Activated CD4-positive, alpha-beta T cell treated with anti-CD3 and anti-CD28 coated beads for 24 hours (primary cell): Measurements from ENCODE around the gene RNF182.
"Not testable (repeated sequence)": the region's sequence is repeated elsewhere in the genome, so short reads cannot be mapped to it uniquely, and the experiment has no call there.

Experiments
- DNase-seq, 2 donors: peaks; one replicate each; pipeline ENCODE4 v3.0.0-alpha.2; 2020; ENCODE audit warnings: low read depth in 2 of 2

Gene RNF182

DNA sequence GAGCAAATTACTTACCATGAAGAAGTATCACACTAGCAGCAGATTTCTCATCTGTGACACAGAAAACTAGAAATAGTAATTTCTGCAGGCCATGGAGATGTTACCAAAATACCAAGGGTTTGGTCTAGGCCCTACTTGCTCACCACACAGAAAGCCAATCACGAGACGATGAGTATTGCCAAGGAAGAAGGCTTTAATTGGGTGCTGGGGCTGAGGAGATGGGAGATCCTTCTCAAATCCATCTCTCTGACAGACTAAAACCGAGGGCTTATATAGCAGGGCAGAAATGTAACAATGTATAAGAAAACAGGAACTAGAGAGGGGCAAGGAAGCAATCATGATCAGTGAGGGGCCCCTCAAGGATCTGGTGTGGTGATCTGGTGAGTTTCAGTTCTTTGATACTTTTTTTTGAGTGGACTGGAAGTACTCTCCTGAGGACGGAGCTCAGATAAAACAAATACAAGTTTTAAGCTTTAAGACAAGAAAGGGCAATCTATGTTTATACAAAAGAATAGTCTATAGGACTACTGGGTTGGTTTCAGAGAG, 40.9 kb downstream of the RNF182 start:
- no peak for DNase-seq

DNA sequence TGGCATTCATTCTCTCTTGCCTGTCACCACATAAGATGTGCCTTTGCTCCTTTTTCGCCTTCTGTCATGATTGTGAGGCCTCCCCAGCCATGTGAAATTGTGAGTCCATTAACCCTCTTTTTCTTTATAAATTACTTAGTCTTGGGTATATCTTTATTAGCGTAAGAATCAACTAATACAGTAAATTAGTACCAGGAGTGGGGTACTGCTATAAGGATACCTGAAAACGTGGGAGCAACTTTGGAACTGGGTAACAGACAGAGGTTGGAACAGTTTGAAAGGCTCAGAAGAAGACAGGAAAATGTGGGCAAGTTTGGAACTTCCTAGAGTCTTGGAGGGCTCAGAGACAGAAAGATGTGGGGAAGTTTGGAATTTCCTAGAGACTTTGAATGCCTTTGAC, 46.6 kb downstream of the RNF182 start:
- no peak for DNase-seq

DNA sequence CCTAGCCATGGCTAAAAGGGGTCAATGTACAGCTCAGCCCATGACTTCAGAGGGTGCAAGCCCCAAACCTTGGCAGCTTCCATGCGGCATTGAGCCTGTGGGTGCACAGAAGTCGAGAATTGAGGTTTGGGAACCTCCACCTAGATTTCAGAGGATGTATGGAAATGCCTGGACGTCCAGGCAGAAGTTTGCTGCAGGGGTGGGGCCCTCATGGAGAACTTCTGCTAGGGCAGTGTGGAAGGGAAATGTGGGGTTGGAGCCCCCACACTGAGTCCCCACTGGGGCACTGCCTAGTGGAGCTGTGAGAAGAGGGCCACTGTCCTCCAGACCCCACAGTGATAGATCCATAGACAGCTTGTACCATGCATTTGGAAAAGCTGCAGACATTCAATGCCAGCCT, 47.9 kb downstream of the RNF182 start:
- not testable (repeated sequence) for DNase-seq

DNA sequence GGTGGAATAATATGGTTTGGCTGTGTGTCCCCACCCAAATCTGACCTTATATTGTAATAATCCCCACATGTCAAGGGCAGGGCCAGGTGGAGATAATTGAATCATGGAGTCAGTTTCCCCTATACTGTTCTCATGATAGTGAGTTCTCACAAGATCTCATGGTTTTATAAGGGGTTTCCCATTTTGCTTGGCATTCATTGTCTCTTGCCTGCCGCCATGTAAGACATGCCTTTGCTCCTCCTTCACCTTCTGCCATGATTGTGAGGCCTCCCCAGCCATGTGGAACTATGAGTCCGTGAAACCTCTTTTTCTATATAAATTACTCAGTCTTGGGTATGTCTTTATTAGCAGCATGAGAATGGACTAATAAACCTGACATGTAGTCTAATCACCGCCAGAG, 48.7 kb downstream of the RNF182 start:
- DNase-seq = not testable (repeated sequence)

DNA sequence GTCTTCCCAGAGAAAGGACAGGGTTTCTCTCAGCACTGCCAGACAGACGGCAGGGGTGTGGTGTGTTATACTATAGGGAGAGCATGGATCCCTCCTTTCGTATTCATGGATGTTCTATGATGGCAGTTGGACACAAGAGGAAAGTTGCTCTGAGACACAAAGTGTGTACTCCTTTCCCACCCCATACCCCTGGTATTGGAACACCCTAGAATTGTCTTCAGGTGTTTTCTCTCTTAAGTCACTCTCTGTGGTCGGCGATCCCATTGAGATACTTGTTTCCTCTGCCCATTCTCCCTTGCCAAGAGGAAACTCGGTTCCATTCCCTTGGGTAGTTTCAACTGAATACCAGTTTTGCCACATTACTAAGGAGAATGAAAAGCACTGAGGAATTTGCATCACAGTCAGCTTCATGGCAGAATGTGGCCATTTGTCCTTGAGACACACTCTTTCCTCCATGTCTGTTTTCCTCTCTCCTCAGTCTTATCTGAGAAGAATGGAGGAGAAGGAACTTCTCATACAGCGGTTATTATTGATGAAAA, 53.4 kb downstream of the RNF182 start:
- DNase-seq = no peak

DNA sequence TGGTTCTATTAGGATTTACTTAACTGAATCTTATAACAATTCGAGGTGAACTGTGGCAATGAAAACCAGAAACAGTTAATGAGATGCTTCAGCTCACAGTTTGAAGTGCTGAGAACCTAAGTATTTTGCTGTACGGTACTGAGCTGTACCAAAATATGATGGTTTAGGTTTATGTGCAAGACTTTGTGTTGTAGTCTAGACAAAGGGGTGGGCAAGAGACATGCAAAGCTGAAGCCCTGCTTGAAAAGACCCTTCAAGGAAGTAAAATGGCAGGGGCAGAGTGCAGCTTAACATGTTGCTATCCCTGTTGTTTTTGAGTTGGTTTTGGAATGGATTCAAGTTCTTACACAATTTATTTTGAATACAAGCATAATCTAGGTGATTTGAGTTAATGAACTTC, 54.0 kb downstream of the RNF182 start:
- DNase-seq = no peak

DNA sequence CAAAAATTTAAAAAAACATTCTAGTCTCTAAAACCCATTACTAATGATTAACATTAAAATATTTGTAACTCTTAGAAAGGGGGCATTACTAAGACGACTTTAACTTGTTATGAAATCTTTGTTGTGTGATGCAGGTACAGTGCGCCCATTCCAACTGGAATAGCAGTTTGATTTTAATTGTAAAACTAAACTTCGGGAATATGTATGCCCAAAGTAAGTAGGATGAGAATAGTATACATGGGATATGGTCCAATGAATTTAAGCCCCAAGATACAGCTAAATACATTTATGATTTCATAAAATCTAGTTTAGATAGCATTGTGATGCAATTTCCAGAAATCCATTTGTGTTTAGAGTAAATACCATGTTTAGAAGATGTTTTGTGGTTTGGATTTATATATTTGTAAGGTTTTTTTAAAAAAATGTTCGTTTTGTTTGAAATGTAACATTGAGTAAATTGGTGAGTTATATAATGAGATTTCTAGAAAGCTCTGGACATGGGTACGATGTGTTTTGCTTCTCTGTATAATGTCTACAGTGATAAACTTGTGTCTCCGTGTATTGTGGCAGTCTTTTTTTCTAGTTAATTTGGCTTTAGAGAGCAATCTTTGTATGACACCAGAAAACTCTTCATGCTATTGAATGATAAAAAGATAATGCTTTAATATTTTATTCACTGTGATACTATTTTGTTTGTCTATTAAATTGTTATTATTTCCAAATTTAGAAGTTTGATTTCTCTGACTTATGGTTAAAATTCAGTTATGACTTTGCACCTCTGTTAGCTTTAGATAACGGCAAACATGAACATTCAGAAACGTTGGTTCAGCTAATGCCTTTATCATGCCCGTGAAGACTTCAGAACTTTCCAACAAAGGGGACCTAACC, 54.8 kb downstream of the RNF182 start:
- DNase-seq = no peak

DNA sequence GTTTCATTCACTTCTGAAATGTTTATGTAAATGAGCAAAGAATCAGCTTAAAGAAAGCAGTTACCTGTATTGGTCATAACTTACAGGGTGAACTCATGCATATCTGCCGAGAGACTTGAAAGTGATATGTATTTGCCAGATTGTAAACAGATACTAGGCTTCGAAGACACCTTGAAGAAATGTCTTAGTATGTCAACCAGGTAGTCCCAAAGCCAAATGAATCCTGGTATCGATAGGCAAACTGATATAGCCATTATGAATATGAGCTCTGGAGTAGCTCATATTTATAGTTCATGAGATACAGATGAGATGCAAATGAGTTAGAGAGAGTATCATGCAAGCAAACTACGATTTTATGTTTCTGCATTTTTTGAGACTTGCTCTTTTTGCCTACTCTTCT, 55.8 kb downstream of the RNF182 start:
- no peak for DNase-seq

DNA sequence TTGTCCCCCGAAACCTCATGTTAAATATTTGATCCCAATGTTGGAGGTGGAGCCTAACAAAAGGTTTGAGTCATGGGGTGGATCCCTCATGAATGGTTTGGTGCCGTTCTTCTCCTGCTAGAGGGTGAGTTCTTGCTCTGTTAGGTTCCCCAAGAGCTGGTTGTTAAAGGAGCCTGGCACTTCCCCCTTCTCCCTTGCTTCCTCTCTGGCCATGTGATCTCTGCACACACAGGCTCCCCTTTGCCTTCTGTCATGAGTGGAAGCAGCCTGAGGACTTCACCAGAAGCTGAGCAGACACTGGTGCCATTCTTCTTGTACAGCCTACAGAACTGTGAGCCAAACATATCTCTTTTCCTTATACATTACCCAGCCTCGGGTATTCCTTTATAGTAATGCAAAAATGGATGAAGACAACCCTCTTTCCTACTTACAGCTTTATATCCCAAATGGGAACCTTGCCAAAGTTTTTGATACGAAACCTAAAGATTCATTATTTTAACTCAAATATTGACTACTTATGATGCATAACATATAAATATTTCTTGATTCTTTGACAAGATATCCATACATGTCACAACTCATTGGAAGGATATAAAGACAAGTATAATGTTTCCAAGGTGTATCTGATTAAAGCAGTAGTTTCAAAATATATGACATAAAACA, 61.0 kb downstream of the RNF182 start:
- DNase-seq = no peak

DNA sequence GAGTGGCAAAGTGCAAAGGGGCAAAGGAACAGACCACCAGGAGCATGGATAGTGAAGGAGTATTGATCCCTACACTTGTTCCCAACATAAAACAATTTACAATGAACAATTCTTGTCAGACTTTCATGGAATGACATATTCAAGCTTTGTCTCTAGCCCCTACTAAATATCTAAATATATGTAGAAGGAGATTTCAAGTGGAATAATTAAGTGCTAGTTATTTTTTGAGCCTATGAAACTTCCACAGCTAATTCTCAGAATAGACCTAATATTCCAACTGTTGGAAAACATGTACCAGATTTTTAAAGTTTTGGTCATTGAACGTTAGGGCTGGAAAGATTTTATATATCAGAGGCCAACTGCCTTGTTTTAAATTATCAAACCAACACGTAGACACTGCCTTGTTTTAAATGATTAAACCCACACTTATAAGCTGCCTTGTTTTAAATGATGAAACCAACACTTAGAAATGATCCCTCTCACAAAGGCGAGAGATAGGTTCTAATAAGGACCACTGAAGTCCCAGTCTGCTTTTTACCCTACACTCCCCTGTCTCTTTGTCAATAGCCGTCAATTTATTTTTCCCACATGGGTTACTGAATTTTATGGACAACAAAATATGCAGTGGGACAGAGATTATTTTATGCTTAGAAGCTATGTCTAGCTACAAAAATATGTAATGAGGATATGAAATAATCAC, 62.1 kb downstream of the RNF182 start:
- no peak for DNase-seq

DNA sequence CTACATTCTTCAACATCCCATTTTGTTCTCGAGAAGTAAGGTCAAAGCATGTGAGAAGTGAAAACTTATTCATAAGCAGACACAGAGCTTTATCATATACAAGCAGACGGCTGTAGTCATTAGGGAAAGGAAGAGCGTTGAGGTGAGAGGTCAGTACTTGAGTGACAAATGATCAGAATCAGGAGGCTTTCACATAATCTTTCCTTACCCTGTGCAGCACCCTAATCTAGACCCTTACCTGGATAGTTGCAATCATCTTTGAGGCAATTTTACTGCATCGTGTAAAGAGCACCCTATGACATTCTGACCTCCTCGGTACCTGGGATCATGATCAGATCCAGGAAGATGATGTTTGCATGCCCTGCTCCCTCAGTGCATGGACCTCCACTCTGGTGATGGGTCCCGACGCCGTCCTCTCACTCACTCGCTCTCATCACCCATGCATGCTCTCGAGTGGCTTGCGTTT, 62.7 kb downstream of the RNF182 start:
- no peak for DNase-seq

DNA sequence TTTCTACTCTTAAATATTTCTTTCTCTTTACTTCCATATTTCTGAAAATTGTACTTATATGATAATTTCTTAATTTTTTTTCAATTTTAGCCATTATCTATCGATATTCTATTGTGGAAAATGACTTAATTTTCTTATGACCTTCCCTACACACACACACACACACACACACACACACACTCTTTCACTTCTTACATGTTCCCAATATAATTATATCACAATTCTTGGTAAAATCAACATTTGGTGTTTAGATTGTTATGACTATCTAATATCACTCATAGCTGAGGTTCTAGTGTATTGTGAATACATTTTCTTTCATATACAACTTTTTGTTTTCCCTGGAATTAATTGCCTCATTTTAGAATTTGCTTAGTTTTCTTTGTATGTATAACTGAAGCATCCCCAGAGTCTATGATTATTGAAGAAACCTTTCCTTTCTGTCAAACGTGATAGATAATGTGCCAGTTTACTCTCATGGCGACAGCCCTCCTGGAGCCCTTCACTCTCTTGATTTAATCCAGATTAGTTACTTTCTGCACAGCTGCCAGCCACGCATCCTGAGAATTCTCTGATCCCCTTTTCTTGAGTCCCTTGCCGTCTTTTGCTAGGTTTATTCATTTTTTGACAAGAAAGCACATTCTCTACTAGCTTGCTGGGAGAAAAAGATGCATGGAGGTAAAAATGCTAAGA, 63.4 kb downstream of the RNF182 start:
- DNase-seq = no peak

DNA sequence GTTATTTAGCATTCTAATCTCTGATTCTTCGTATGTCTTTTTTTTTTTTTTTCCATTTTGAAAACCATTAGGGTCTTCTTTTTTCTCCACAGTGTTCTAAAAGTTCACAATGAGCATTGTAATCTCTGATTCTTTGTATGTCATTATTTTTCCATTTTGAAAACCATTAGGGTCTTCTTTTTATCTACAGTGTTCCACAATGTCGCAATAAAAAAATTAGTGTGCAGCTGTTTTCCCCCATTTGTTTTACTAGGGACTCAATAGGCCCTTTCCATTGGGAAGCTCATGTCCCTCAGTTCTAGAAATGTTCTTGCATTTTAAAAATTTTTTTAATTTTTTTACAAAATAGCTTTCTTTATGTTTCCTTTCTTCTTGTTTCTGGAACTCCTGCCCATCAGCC, 64.2 kb downstream of the RNF182 start:
- no peak for DNase-seq

DNA sequence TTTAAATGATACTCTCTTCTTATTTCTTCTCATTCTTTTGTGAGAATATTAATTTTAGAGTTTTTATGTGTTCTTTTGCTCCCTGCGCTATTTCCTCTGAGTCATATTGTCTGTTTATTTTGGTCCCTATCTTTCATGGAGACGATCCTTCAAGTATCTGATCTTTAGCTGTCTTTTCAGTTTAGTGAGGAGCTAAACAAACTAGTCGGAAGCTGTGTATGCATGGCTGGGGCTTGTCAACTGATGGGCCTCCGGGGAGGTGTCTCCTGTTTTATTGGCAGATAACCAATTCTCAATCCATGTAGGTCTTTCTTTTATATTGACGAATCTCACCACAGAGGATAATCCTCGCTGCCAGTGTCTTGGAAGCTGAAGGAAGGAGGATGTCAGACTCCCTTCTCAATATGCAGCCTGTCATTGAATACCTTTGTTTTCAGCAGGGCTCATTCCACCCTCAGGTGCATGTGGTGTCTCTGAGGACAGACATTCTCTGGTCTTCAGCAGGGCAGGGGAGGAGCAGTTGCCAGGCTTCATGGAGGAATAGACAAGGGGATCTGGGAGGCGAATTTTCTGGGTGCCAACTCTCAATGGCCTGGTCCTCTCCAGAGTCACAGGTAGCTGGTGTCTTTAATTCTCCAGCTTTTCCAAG, 64.9 kb downstream of the RNF182 start:
- no peak for DNase-seq

DNA sequence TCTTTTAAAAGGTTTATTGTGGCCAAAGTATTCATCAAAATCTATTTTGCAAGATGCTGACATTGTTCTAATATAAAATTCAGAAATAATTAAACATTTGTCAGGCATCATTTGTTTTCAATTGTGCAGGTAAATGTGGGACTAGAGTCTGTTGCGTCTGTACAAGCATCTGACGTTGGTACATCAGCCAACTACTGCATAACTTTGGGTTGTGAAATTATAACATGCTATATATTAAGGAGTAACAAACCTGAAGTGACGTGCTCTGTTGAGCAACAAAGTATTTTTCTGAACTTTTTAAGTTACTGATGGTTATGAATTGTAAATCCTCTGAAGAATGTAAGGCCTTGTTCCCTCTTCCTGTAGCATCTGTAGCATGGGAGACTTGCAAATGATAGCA, 66.0 kb downstream of the RNF182 start:
- no peak for DNase-seq

DNA sequence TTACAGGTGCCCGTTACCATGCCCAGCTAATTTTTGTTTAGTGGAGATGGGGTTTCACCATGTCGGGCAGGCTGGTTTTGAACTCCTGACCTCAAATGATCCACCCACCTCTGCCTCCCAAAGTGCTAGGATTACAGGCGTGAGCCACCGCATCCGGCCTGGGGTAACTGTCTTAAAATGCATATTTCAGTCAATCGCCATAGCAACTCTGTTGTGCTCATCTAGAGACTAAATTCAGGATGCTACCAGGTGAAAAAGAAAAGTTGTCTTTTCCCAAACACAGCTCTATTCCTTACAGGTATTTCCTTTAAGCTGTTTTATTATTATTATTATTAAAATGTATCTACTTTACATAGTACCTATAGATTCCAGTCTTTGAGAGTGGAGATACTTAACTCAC, 66.6 kb downstream of the RNF182 start:
- no peak for DNase-seq

DNA sequence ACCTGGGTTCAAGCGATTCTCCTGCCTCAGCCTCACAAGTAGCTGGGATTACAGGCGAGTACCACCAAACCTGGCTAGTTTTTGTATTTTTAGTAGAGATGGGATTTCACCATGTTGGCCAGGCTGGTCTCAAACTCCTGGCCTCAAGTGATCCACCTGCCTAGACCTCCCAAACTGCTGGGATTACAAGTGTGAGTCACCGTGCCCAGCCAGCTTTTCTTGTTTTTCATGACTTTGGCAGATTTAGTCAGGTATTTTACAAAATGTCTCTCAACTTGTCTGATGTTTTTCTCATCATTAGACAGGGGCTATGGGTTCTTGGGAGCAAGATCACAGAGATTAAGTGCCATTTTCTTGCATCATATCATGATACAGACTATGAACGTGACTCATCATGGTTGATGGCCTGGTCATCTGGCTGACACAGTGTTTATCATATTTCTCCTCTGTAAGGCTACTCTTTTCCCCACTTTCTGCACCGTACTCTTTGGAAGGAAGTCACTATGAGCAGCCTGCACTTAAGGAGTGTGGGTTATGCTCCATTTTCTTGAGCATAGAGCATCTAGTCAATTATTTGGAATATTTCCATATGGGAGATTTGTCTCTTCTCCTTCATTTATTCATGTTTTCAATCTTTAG, 67.8 kb downstream of the RNF182 start:
- no peak for DNase-seq

DNA sequence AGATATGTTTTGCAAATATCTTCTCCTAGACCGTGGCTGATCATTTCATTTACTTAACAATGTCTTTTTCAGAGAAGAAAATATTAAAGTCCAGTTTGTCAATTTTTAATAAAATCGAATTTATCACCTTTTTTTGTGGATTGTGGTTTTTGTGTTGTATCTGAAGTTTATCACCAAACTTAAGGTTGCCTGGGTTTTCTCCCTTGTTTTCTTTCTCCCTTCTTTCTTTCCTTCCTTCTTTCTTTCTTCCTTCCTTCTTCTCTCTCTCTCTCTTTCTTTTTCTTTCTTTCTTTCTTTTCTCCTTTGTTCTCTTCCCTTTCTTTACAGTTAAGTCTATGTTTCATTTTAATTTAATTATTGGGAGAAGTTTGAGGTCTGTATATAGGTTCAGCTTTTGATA, 68.7 kb downstream of the RNF182 start:
- no peak for DNase-seq

DNA sequence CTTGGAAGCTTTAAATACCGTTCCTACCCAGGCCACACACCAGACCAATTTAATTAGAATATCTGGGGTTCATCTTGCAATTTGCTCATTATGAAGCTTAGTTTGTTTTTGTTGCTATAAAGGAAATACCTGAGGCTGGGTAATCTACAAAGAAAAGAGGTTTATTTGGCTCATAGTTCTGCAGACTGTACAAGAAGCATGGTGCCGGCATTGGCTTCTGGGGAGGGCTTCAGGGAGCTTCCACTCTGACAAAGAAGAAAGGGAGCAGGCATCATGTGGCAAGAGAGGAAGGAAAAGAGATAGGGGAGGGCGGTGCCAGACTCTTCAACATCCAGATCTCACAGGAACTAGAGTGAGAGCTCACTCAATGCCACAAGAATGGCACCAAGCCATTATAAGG, 73.6 kb downstream of the RNF182 start:
- DNase-seq = no peak

DNA sequence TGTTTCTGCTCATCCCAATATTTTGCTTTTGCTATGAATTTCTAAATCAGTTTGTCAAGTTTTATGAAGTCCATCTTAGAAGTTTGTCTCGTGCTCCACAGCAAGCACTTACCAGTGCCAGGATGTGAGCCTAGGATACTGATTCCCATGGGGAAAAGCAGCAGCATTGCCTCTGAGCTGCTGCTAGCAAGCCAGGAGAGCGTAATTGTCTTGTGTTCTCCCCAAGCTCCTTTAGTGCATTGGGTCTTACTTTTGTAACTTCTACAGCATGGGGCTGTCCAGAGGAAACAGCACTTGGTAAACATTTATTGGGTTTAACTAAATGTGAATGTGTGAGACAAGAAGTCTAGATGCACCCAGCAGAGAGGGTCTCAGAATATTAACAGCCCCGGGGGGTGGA, 76.1 kb downstream of the RNF182 start:
- no peak for DNase-seq
